Fibroblast of skin of right biceps (primary cell): ENCODE data around the gene GPN3.
"Not testable (repeated sequence)": the region's sequence is repeated elsewhere in the genome, so short reads cannot be mapped to it uniquely, and the experiment has no call there.

Experiments used
- DNase-seq: peaks from one replicate; pipeline ENCODE4 v3.0.0-alpha.2; 2013

The GPN3 gene

GRCh38 chr12:110436231-110436630 is 31.8 kb downstream of the GPN3 start:
- DNase-seq = peak; percentile 32

- DNase-seq = no peak
Measured at GRCh38 chr12:110431957-110432587, 36.0 kb downstream of the GPN3 start.

GRCh38 chr12:110429676-110430075 is 38.4 kb downstream of the GPN3 start:
- not testable (repeated sequence) for DNase-seq

DNA sequence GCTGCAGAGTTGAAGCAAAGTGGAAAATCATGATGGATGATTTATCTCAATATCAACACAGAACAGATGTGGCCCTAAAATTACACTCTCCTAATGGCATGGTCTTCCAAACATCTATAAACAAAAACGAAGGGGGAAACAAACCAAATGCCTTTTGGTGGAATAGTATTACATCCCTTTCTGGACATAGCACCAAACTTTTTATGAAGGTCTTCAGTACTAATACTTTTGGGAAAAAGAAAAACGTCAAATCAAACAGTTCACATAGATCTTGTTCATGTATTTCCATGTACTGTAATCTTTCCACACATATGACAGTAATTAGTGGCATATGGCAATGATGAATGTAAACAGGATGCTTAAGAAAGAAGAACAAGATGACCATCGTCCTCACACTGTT is 41.7 kb downstream of the GPN3 start:
- no peak for DNase-seq

GRCh38 chr12:110424237-110424636 is 43.8 kb downstream of the GPN3 start:
- no peak for DNase-seq

DNA sequence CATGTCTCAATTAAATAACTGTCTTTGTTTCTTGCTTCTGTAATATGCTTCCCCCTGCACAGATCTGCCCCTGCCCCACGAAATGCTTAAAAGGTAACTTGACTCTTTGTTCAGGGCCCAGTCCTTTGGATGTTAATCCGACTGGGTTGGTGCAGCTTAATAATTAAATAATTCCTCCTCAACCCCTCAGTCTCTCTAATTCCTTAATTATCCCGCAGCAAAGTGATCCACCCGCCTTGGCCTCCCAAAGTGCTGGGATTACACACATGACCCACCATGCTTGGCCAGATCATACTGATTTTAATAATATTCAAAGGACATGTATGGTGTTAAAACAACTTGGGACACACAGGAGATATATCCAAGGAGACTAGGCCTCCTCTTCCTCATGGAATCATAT is 46.4 kb downstream of the GPN3 start:
- no peak for DNase-seq

DNA sequence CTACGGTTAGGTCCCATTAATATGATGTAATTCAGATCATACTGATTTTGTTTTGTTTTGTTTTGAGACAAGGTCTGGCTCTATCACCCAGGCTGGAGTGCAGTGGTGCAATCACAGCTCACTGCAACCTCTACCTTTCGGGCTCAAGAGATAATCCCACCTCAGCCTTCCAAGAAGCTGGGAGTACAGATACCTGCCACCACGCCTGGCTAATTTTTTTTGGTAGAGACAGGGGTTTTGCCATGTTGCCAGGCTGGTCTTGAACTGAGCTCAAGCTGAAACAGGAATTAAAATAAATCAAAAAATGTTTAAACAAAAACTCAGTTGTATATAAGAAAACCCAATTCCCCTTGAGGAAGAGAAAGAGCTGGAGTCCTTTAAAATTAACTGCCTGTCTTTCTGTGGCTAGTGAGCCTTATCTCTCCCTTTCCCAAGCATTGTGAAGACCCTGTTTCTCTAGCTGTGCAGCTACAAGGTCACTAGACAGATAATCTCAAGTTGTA is 46.8 kb downstream of the GPN3 start:
- no peak for DNase-seq

- DNase-seq = not testable (repeated sequence)
Measured at GRCh38 chr12:110420644-110421043, 47.4 kb downstream of the GPN3 start.

GRCh38 chr12:110417113-110417512 is 50.9 kb downstream of the GPN3 start:
- DNase-seq = not testable (repeated sequence)

DNA sequence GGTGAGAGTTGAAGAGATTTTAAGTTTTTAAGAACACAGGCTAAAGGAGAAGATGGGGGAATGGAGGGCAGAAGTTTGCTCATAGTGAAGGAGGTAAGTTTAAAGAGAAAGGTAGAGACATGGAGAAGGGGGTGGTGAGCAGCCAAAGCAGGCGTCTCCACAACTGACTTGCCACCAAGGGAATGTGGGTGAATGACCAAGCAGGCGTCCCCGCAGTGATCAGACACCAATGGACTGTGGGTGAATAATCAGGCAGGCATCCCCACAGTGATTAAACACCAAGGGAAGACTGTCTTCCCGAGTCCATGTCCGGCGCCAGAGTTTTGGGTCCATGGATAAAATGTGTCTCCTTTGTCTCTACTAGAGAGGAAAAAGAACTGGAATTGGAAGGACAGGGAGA is 58.0 kb downstream of the GPN3 start:
- peak; percentile 36 for DNase-seq

- not testable (repeated sequence) for DNase-seq
Measured at GRCh38 chr12:110405126-110405662, 62.9 kb downstream of the GPN3 start.

- DNase-seq = peak; percentile 70
Measured at GRCh38 chr12:110403976-110404682, 63.9 kb downstream of the GPN3 start.

- DNase-seq = peak; percentile 92
Measured at GRCh38 chr12:110403146-110403975, 64.7 kb downstream of the GPN3 start, which contains the start of gene ANAPC7. ANAPC7 (minus strand) TSS chr12:110403708; CDS start chr12:110403627, 81 bp downstream.
